Activated CD4-positive, alpha-beta T cell treated with anti-CD3 and anti-CD28 coated beads, Interleukin-2, amount 10 ng/mL, durations not matched to agents 24 days and 14 days (primary cell): ENCODE results near the gene PNMA6F. TPM values are rescaled to one million over a fixed set of nuclear protein-coding genes. Genes with fewer than 3 reads are reported as not detected.

Source experiments
- DNase-seq: peaks from one replicate; pipeline ENCODE4 v3.0.0; 2022
- H3K27ac Mint-ChIP-seq: one replicate; pipeline ENCODE4 v1.8.0; 2022; ENCODE audit warnings: mild to moderate bottlenecking, mixed read lengths
- H3K27me3 Mint-ChIP-seq: one replicate; pipeline ENCODE4 v1.8.0; 2022; ENCODE audit warnings: mixed read lengths
- H3K36me3 Mint-ChIP-seq: one replicate; pipeline ENCODE4 v1.8.0; 2022; ENCODE audit warnings: low read depth, mild to moderate bottlenecking, mixed read lengths
- H3K4me1 Mint-ChIP-seq: one replicate; pipeline ENCODE4 v1.8.0; 2021; ENCODE audit warnings: mixed read lengths
- H3K4me3 Mint-ChIP-seq: one replicate; pipeline ENCODE4 v1.8.0; 2022; ENCODE audit warnings: mild to moderate bottlenecking, moderate library complexity, mixed read lengths
- H3K9me3 Mint-ChIP-seq: one replicate; pipeline ENCODE4 v1.8.0; 2021; ENCODE audit warnings: mixed read lengths
- intact Hi-C: fragments of 100-400 bp; cut with micrococcal nuclease; formaldehyde crosslinking; loops from one replicate; pipeline ENCODE4 v1.15.1; 2023
- total RNA-seq: library from RNA; stranded (reverse); gene quantifications from 2 replicates; pipeline ENCODE4 v1.2.3, GENCODE V29; 2022

PNMA6F gene
- not detected in 2 replicates for total RNA-seq

GRCh38 chrX:153321381-153322124, at the start of gene PNMA6F:
TSS of gene PNMA6F (minus strand) at chrX:153321767. CDS start at chrX:153320674, 1,093 bp downstream.
- peaks cover 38% of the 10 kb centered on the region for H3K27me3 Mint-ChIP-seq
- peaks cover 4% of the 10 kb centered on the region for H3K9me3 Mint-ChIP-seq
- no peaks in the 10 kb centered on the region for H3K36me3 Mint-ChIP-seq
- no peak for DNase-seq
- no peak within 1 kb of the TSS for H3K4me3 Mint-ChIP-seq
- intact Hi-C loops = no loop called here
- no peak within 1 kb of the TSS for H3K27ac Mint-ChIP-seq
- H3K4me1 Mint-ChIP-seq = no peaks in the 10 kb centered on the region

GRCh38 chrX:153371256-153371655, 49.7 kb upstream of the PNMA6F start:
- no peaks in the 10 kb centered on the region for H3K27me3 Mint-ChIP-seq
- H3K9me3 Mint-ChIP-seq = no peaks in the 10 kb centered on the region
- no peak for DNase-seq
- H3K4me3 Mint-ChIP-seq = no peak overlapping the region
- intact Hi-C loops = loop anchor here (5.0 kb wide), 1 partner anchor 34 kb away; no protein-coding TSS in a partner anchor
- peaks cover 3% of the 10 kb centered on the region for H3K4me1 Mint-ChIP-seq
- no peak overlapping the region for H3K27ac Mint-ChIP-seq
- H3K36me3 Mint-ChIP-seq = no peaks in the 10 kb centered on the region

GRCh38 chrX:153370293-153371055, 48.9 kb upstream of the PNMA6F start:
- no peak for DNase-seq
- no peaks in the 10 kb centered on the region for H3K9me3 Mint-ChIP-seq
- H3K36me3 Mint-ChIP-seq = no peaks in the 10 kb centered on the region
- H3K27ac Mint-ChIP-seq = no peak overlapping the region
- no peak overlapping the region for H3K4me3 Mint-ChIP-seq
- no peaks in the 10 kb centered on the region for H3K27me3 Mint-ChIP-seq
- intact Hi-C loops = loop anchor here (5.0 kb wide), 1 partner anchor 33 kb away; no protein-coding TSS in a partner anchor
- H3K4me1 Mint-ChIP-seq = peaks cover 5% of the 10 kb centered on the region

- intact Hi-C loops = no loop called here
- Mint-ChIP-seq H3K27ac (no peak overlapping the region), H3K9me3 (no peaks in the 10 kb centered on the region), H3K36me3 (no peaks in the 10 kb centered on the region), H3K27me3 (no peaks in the 10 kb centered on the region), H3K4me1 (peaks cover 5% of the 10 kb centered on the region), H3K4me3 (no peak overlapping the region)
- DNase-seq = no peak
These were observed 45.4 kb upstream of the PNMA6F start for GRCh38 chrX:153366878-153367538.

GRCh38 chrX:153366119-153366518, 44.6 kb upstream of the PNMA6F start:
- H3K36me3 Mint-ChIP-seq = no peaks in the 10 kb centered on the region
- DNase-seq = no peak
- intact Hi-C loops = no loop called here
- H3K4me3 Mint-ChIP-seq = no peak overlapping the region
- no peaks in the 10 kb centered on the region for H3K27me3 Mint-ChIP-seq
- no peaks in the 10 kb centered on the region for H3K9me3 Mint-ChIP-seq
- H3K4me1 Mint-ChIP-seq = peaks cover 5% of the 10 kb centered on the region
- H3K27ac Mint-ChIP-seq = no peak overlapping the region

- H3K9me3 Mint-ChIP-seq = no peaks in the 10 kb centered on the region
- no peaks in the 10 kb centered on the region for H3K27me3 Mint-ChIP-seq
- no peaks in the 10 kb centered on the region for H3K36me3 Mint-ChIP-seq
- intact Hi-C loops = no loop called here
- no peak overlapping the region for H3K27ac Mint-ChIP-seq
- no peak overlapping the region for H3K4me3 Mint-ChIP-seq
- no peak for DNase-seq
- peaks cover 5% of the 10 kb centered on the region for H3K4me1 Mint-ChIP-seq
These were observed 44.1 kb upstream of the PNMA6F start for GRCh38 chrX:153365670-153366069.

- peaks cover 4% of the 10 kb centered on the region for H3K9me3 Mint-ChIP-seq
- H3K27me3 Mint-ChIP-seq = no peaks in the 10 kb centered on the region
- DNase-seq = no peak
- H3K4me3 Mint-ChIP-seq = no peak overlapping the region
- H3K4me1 Mint-ChIP-seq = peaks cover 3% of the 10 kb centered on the region
- intact Hi-C loops = no loop called here
- H3K36me3 Mint-ChIP-seq = peaks cover 10% of the 10 kb centered on the region
- H3K27ac Mint-ChIP-seq = no peak overlapping the region
These were observed 40.3 kb upstream of the PNMA6F start for GRCh38 chrX:153361781-153362397.

- H3K36me3 Mint-ChIP-seq = peaks cover 12% of the 10 kb centered on the region
- intact Hi-C loops = no loop called here
- no peak for DNase-seq
- no peak overlapping the region for H3K4me3 Mint-ChIP-seq
- H3K9me3 Mint-ChIP-seq = peaks cover 4% of the 10 kb centered on the region
- H3K27me3 Mint-ChIP-seq = no peaks in the 10 kb centered on the region
- no peak overlapping the region for H3K27ac Mint-ChIP-seq
- H3K4me1 Mint-ChIP-seq = no peaks in the 10 kb centered on the region
These were observed 36.3 kb upstream of the PNMA6F start for GRCh38 chrX:153357877-153358276.

GRCh38 chrX:153353416-153353815, 31.8 kb upstream of the PNMA6F start:
- Mint-ChIP-seq H3K9me3 (peaks cover 4% of the 10 kb centered on the region), H3K4me1 (peaks cover 2% of the 10 kb centered on the region), H3K27ac (no peak overlapping the region), H3K36me3 (peaks cover 28% of the 10 kb centered on the region), H3K27me3 (no peaks in the 10 kb centered on the region), H3K4me3 (no peak overlapping the region)
- intact Hi-C loops = no loop called here
- DNase-seq = no peak

GRCh38 chrX:153352858-153353257, 31.3 kb upstream of the PNMA6F start:
- H3K36me3 Mint-ChIP-seq = peaks cover 31% of the 10 kb centered on the region
- intact Hi-C loops = no loop called here
- H3K4me3 Mint-ChIP-seq = no peak overlapping the region
- H3K27ac Mint-ChIP-seq = no peak overlapping the region
- peaks cover 4% of the 10 kb centered on the region for H3K9me3 Mint-ChIP-seq
- no peak for DNase-seq
- peaks cover 2% of the 10 kb centered on the region for H3K4me1 Mint-ChIP-seq
- H3K27me3 Mint-ChIP-seq = no peaks in the 10 kb centered on the region

GRCh38 chrX:153351981-153352380, 30.4 kb upstream of the PNMA6F start:
- no peak for DNase-seq
- H3K36me3 Mint-ChIP-seq = peaks cover 29% of the 10 kb centered on the region
- no peak overlapping the region for H3K4me3 Mint-ChIP-seq
- no peaks in the 10 kb centered on the region for H3K27me3 Mint-ChIP-seq
- no peak overlapping the region for H3K27ac Mint-ChIP-seq
- no peaks in the 10 kb centered on the region for H3K9me3 Mint-ChIP-seq
- H3K4me1 Mint-ChIP-seq = peaks cover 2% of the 10 kb centered on the region
- intact Hi-C loops = no loop called here

GRCh38 chrX:153349952-153350351, 28.4 kb upstream of the PNMA6F start:
- peaks cover 46% of the 10 kb centered on the region for H3K36me3 Mint-ChIP-seq
- peaks cover 2% of the 10 kb centered on the region for H3K4me1 Mint-ChIP-seq
- no peak overlapping the region for H3K4me3 Mint-ChIP-seq
- intact Hi-C loops = no loop called here
- H3K27me3 Mint-ChIP-seq = no peaks in the 10 kb centered on the region
- no peak overlapping the region for H3K27ac Mint-ChIP-seq
- DNase-seq = no peak
- no peaks in the 10 kb centered on the region for H3K9me3 Mint-ChIP-seq

- Mint-ChIP-seq H3K27me3 (no peaks in the 10 kb centered on the region), H3K4me1 (peaks cover 11% of the 10 kb centered on the region), H3K9me3 (no peaks in the 10 kb centered on the region), H3K36me3 (peaks cover 58% of the 10 kb centered on the region), H3K27ac (no peak overlapping the region), H3K4me3 (no peak overlapping the region)
- intact Hi-C loops = no loop called here
- DNase-seq = no peak
These were observed 26.9 kb upstream of the PNMA6F start for GRCh38 chrX:153348421-153348820.
